ENCODE results near the gene RBBP8NL. TPM values are rescaled to one million over a fixed set of nuclear protein-coding genes. Genes with fewer than 3 reads are reported as not detected.
"Not testable (repeated sequence)": the region's sequence is repeated elsewhere in the genome, so short reads cannot be mapped to it uniquely, and the experiment has no call there.

RBBP8NL gene
- total and polyA plus RNA-seq, 11 donors: not detected

DNA sequence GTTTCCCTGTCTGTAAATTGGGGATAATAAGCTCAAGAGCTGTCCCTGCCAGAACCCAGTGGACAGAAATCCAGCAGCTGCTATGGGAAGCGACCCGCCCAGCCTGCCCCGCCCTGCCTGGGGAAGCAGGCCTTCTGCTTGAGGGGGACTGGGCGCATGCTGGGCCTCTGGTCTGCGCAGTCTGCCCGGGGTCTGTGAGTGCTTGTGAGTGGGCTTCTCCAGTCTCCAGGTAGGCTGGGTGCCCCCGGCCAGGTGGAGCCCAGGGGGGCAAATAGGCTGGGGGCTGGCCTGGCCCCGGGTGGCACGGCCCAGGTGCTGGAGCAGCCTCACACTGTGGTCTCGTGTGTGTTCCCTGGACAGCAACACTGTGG is 648 bp upstream of the RBBP8NL start:
- H3K4me1 ChIP-seq: peaks cover 0 to 2% (median 0%) of the 10 kb centered on the region in 12 donors
- peaks cover 0 to 24% (median 7%) of the 10 kb centered on the region in 9 donors for H3K27me3 ChIP-seq
- WGBS, 4 donors: 76 to 85% (median 80%) methylated on average over 4 to 10 of the region's 10 CpGs
- H3K27ac ChIP-seq: no peak overlapping the region
- DNase-seq: no peak
- H3K36me3 ChIP-seq: no peaks in the 10 kb centered on the region
- intact Hi-C loops (cut with DNase I): loop anchor here in 1 of 10 donors (10.0 kb wide), 1 partner anchor 187 kb away; no protein-coding TSS in a partner anchor
- TF ChIP-seq, protein P1, sequence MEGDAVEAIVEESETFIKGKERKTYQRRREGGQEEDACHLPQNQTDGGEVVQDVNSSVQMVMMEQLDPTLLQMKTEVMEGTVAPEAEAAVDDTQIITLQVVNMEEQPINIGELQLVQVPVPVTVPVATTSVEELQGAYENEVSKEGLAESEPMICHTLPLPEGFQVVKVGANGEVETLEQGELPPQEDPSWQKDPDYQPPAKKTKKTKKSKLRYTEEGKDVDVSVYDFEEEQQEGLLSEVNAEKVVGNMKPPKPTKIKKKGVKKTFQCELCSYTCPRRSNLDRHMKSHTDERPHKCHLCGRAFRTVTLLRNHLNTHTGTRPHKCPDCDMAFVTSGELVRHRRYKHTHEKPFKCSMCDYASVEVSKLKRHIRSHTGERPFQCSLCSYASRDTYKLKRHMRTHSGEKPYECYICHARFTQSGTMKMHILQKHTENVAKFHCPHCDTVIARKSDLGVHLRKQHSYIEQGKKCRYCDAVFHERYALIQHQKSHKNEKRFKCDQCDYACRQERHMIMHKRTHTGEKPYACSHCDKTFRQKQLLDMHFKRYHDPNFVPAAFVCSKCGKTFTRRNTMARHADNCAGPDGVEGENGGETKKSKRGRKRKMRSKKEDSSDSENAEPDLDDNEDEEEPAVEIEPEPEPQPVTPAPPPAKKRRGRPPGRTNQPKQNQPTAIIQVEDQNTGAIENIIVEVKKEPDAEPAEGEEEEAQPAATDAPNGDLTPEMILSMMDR (IDR thresholded peaks at IDR 0.05): no peak
- no peak for TF ChIP-seq POLR2A (IDR thresholded peaks at IDR 0.05)
- no peak for ATAC-seq
- no peak overlapping the region for H3K4me3 ChIP-seq
- no peaks in the 10 kb centered on the region for H3K9me3 ChIP-seq

DNA sequence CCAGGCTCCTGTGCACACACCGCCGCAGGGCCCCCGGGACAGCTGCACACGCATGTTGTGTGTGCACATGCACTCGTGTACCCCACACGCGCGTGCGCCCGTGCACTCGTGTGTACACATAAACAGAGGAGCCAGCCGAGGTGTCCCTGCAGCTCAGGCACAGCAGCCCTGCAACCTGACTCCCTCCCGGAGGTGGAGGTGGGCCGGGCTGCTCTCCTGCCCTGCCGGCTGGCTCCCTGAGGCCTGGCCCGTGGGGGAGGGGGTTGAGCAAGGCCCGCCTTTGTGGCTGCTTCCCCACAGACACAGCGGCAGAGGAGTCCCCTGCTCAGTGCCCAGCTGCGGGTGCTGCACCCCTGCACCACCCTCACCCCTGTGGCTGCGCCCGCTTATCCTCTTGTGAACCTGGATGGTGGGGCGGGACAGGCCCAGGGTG is 624 bp downstream of the RBBP8NL start:
- TF ChIP-seq, protein P1 (IDR thresholded peaks at IDR 0.05): no peak
- no peak for TF ChIP-seq POLR2A (IDR thresholded peaks at IDR 0.05)
- Histone ChIP-seq H3K9me3 (no peaks in the 10 kb centered on the region), H3K4me3 (no peak overlapping the region), H3K36me3 (no peaks in the 10 kb centered on the region), H3K4me1 (peaks cover 0 to 2% (median 0%) of the 10 kb centered on the region in 12 donors), H3K27me3 (peaks cover 0 to 24% (median 7%) of the 10 kb centered on the region in 9 donors), H3K27ac (no peak overlapping the region)
- no peak for ATAC-seq
- 69 to 72% (median 69%) methylated on average over 18 to 22 of the region's 22 CpGs for WGBS, 4 donors
- no peak for DNase-seq
- intact Hi-C loops (cut with DNase I): loop anchor here in 1 of 10 donors (10.0 kb wide), 1 partner anchor 188 kb away; no protein-coding TSS in a partner anchor

DNA sequence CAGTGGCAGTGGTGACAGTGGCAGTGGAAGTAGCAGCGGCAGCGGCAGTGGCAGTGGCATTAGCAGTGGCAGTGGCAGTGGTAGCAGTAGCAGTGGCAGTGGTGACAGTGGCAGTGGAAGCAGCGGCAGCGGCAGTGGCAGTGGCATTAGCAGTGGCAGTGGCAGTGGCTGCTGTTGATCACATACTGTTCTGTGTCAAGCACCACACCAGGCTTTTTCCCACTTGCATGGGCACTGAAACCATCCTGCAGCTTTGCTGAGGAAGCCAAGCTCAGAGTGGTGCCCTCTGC is 1.3 kb downstream of the RBBP8NL start:
- ATAC-seq, H3K4me3 ChIP-seq, H3K4me1 ChIP-seq, DNase-seq, H3K9me3 ChIP-seq, H3K27ac ChIP-seq, H3K36me3 ChIP-seq: not testable (repeated sequence)
- H3K27me3 ChIP-seq: peaks cover 0 to 24% (median 7%) of the 10 kb centered on the region in 9 donors
- 91 to 100% (median 97%) methylated on average over 4 of the region's 4 CpGs for WGBS, 4 donors
- intact Hi-C loops (cut with DNase I): loop anchor here in 1 of 10 donors (10.0 kb wide), 1 partner anchor 189 kb away; no protein-coding TSS in a partner anchor

DNA sequence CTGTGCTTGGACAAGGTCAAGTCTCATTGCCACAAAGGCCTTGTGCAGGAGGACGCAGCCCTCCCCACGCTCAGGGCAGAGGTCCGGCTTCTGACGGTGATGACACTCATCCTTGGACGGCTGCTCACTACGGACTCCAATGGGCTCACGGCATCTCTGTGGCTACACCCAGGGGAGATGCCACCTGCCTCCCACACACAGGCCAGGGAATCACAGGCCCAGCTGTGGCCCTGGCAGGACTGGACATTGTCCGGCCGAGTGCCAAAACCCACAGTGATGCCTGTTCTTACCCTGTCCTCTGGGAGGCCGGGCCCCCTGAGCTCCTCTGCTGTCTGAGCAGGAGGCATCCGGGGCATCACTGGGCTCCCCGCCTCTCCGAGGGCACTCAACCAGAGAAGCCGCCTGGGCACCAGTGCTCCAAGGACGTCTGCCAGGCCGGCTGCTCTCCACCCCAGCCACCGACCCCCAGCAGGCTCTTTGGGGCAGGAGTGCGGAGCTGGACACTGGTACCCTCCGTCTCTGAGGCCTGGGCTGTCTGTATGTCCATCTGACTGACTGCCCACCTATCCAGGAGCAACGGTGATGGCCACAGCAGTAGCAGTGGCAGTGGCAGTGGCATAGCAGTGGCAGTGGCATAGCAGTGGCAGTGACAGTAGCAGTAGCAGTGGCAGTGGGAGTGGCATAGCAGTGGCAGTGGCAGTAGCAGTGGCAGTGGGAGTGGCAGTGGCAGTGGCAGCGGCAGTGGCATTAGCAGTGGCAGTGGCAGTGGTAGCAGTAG is 1.9 kb downstream of the RBBP8NL start:
- ATAC-seq (no peak), DNase-seq (no peak)
- no peak overlapping the region for H3K4me3 ChIP-seq
- intact Hi-C loops (cut with DNase I): loop anchor here in 1 of 10 donors (10.0 kb wide), 1 partner anchor 189 kb away; no protein-coding TSS in a partner anchor
- no peak for TF ChIP-seq POLR2A (IDR thresholded peaks at IDR 0.05)
- TF ChIP-seq, protein P1 (IDR thresholded peaks at IDR 0.05): no peak
- no peak overlapping the region for H3K27ac ChIP-seq
- no peaks in the 10 kb centered on the region for H3K36me3 ChIP-seq
- H3K9me3 ChIP-seq: no peaks in the 10 kb centered on the region
- 82 to 93% (median 89%) methylated on average over 18 to 21 of the region's 21 CpGs for WGBS, 4 donors
- peaks cover 0 to 24% (median 7%) of the 10 kb centered on the region in 9 donors for H3K27me3 ChIP-seq
- H3K4me1 ChIP-seq: peaks cover 0 to 2% (median 0%) of the 10 kb centered on the region in 12 donors
